Measurements from ENCODE around the gene CCL1.

CCL1 gene, protein sequence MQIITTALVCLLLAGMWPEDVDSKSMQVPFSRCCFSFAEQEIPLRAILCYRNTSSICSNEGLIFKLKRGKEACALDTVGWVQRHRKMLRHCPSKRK

DNA sequence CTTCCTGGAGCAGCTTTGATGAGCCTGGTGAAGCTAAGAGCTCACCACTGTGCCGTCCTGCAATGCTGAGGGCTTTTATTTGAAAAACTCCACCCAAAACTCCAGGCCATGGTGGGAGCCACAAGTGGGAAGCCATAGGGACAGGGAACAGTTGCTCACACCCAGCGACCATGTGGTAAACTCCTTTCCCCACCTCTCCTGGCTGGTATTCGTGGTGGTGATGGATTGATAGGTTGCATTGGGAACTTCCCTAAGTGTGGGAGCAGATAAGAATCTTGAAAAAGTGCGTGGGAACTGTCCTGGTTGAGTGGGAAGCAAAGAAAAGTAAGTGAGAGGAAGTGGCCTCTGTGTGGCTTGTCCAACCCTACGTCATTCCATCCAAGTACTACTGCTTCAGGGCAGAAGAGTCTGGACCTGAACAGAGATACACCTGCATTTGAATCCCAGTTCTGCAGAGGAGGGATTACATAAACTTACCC, at the start of gene CCL1:
TSS of gene CCL1 (minus strand) at position 51 of the 479 bp plus-strand sequence. CDS start 72 bp downstream, outside the sequence.
- no peaks in the 10 kb centered on the region for H3K36me3 ChIP-seq (ENCODE audit: control insufficient read depth, insufficient read depth, low read length)
- H3K9ac ChIP-seq (ENCODE audit: low read depth, low read length) = no peak within 1 kb of the TSS
- H3K9me3 ChIP-seq (ENCODE audit: control insufficient read depth, insufficient read depth, low read length) = no peaks in the 10 kb centered on the region
- no peak within 1 kb of the TSS for H3K4me3 ChIP-seq (ENCODE audit: low read depth, low read length)
- no peaks in the 10 kb centered on the region for H3K4me1 ChIP-seq (ENCODE audit: control insufficient read depth, insufficient read depth, low read length)
- H3K27me3 ChIP-seq (ENCODE audit: control insufficient read depth, insufficient read depth, low read length) = peaks cover 2% of the 10 kb centered on the region

DNA sequence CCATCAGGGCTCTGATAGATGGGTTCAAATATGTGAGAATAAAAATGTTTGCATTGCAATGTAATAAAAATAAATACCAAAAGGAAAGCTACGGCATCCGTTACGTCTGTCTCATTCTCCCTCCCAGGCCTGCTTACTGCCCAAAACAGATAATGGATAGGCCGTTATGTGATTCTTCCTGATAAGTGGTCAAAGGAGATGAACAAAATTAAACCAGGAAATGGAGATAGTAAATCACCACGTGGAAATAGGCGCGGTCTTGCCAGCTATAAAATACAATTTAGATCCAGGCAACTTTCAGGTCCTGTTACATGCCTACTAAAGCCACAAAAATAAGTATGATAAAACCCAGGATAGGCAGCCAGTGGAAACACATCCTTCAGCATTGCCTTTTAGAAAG, 49.5 kb upstream of the CCL1 start:
- no peak overlapping the region for H3K4me3 ChIP-seq (ENCODE audit: low read depth, low read length)
- H3K36me3 ChIP-seq (ENCODE audit: control insufficient read depth, insufficient read depth, low read length) = no peaks in the 10 kb centered on the region
- no peak overlapping the region for H3K9ac ChIP-seq (ENCODE audit: low read depth, low read length)
- H3K9me3 ChIP-seq (ENCODE audit: control insufficient read depth, insufficient read depth, low read length) = no peaks in the 10 kb centered on the region
- H3K27me3 ChIP-seq (ENCODE audit: control insufficient read depth, insufficient read depth, low read length) = peaks cover 54% of the 10 kb centered on the region
- peaks cover 27% of the 10 kb centered on the region for H3K4me1 ChIP-seq (ENCODE audit: control insufficient read depth, insufficient read depth, low read length)

DNA sequence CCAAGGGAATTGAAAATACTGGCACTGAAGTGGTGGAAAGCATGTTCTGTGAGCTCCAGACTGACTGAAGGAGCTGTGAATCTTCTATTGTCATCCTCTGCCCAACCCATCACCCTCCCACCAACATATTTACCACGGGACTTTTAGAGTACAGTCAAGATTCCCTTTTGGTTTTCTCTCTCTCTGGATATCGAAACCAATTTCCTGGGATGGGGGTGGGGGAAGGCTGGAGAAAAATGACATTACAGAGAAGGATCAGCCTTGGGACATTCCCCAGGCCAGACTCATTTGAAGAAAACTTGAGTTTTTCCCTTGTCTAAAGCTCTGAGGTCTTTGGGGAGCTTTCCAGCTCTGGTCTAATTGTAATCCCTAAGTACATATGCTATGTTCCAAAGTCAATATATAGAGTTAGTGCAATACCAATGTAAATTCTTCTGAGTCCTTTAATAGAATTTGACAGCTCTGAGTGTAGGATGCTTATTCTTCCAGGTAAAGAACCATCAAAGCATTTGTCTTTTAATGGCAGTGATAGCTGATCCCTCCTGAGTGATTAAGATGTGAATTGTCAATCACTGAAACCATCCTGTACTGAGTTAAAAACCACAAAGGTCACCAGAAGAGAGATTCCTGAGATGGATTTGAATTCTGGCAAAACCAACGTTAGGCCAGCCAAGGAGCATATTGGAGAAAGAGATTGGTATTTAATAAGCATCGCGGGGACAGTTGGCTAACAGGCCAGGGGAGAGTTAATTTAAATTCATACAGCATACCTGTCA, 48.8 kb upstream of the CCL1 start:
- no peak overlapping the region for H3K9ac ChIP-seq (ENCODE audit: low read depth, low read length)
- peaks cover 55% of the 10 kb centered on the region for H3K27me3 ChIP-seq (ENCODE audit: control insufficient read depth, insufficient read depth, low read length)
- H3K9me3 ChIP-seq (ENCODE audit: control insufficient read depth, insufficient read depth, low read length) = no peaks in the 10 kb centered on the region
- H3K36me3 ChIP-seq (ENCODE audit: control insufficient read depth, insufficient read depth, low read length) = no peaks in the 10 kb centered on the region
- H3K4me3 ChIP-seq (ENCODE audit: low read depth, low read length) = no peak overlapping the region
- peaks cover 27% of the 10 kb centered on the region for H3K4me1 ChIP-seq (ENCODE audit: control insufficient read depth, insufficient read depth, low read length)

DNA sequence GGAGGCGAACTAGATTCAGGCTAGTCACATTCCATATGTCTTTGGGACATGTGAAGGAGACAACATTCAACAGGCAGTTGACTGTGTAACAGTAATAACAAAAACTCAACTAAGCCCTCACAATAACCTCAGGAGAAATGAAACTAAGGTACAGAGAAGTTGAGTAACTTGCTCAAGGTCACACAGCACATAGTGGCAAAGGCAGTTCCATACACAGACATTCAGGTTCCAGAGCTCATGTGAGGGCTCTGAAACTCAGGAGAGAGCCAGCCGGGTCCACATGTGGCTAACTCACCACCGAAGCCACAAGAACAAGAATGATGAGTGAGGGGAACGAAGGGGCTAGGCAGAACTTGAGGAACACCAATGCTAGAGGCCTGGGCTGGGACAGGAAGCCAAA, 46.3 kb upstream of the CCL1 start:
- H3K4me3 ChIP-seq (ENCODE audit: low read depth, low read length) = no peak overlapping the region
- no peaks in the 10 kb centered on the region for H3K9me3 ChIP-seq (ENCODE audit: control insufficient read depth, insufficient read depth, low read length)
- no peak overlapping the region for H3K9ac ChIP-seq (ENCODE audit: low read depth, low read length)
- peaks cover 20% of the 10 kb centered on the region for H3K4me1 ChIP-seq (ENCODE audit: control insufficient read depth, insufficient read depth, low read length)
- H3K36me3 ChIP-seq (ENCODE audit: control insufficient read depth, insufficient read depth, low read length) = no peaks in the 10 kb centered on the region
- peaks cover 50% of the 10 kb centered on the region for H3K27me3 ChIP-seq (ENCODE audit: control insufficient read depth, insufficient read depth, low read length)

DNA sequence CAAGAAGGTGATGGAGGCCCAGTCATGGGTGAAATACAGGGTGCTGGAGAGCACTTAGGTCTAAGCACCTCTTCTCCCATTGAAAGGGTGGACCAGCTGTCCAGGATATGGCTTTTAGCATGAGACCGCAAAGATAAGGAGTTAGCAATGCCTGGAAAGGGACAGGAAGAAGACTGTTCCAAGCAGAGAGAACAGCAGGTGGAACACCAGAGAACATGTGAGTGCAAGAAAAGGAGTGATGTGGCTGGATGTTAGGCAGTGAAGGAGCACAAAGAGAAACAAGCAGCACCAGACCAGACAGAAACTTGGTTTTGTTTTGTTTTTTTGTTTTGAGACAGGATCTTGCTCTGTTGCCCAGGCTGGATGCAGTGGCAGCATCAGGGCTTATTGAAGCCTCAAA, 45.4 kb upstream of the CCL1 start:
- Histone ChIP-seq H3K27me3 (ENCODE audit: control insufficient read depth, insufficient read depth, low read length) (peaks cover 46% of the 10 kb centered on the region), H3K36me3 (ENCODE audit: control insufficient read depth, insufficient read depth, low read length) (no peaks in the 10 kb centered on the region), H3K4me3 (ENCODE audit: low read depth, low read length) (no peak overlapping the region), H3K9ac (ENCODE audit: low read depth, low read length) (no peak overlapping the region), H3K9me3 (ENCODE audit: control insufficient read depth, insufficient read depth, low read length) (no peaks in the 10 kb centered on the region), H3K4me1 (ENCODE audit: control insufficient read depth, insufficient read depth, low read length) (peaks cover 20% of the 10 kb centered on the region)

DNA sequence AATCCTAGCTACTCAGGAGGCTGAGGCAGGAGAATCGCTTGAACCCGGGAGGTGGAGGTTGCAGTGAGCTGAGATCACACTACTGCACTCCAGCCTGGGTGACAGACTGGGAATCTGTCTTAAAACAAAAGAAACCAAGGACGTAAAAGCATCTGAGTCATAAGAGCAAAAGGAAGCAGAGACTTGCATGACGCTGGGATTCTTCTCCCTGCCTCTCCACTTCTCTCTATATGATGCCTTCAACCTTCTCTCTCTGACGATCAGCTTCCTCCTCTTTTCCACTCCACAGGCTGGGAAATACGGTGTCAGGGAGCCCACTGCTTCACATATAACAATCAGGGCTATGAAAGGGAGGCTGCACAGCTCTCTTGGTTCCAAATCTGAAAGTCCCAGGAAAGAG, 43.2 kb upstream of the CCL1 start:
- Histone ChIP-seq H3K27me3 (ENCODE audit: control insufficient read depth, insufficient read depth, low read length) (peaks cover 34% of the 10 kb centered on the region), H3K9ac (ENCODE audit: low read depth, low read length) (no peak overlapping the region), H3K9me3 (ENCODE audit: control insufficient read depth, insufficient read depth, low read length) (no peaks in the 10 kb centered on the region), H3K4me3 (ENCODE audit: low read depth, low read length) (no peak overlapping the region), H3K4me1 (ENCODE audit: control insufficient read depth, insufficient read depth, low read length) (peaks cover 16% of the 10 kb centered on the region), H3K36me3 (ENCODE audit: control insufficient read depth, insufficient read depth, low read length) (no peaks in the 10 kb centered on the region)

DNA sequence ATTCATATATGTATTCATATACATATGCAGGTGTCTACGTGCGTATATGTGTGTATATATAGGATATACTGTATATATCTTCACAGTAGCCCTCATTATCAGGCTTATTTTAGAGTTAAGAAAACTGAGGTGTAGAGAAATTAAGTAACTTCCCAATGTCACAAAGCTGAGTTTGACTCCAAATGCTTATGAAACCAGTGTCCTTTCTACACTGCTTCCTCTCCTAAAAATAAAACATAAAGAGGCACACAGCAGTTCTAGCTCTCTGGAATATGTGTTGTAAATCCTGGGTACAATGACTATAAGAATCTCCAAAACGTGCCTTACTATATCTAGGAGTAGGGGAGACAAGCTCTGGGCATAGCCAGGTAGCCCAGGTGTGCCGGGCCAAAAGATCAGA, 40.0 kb upstream of the CCL1 start:
- Histone ChIP-seq H3K9me3 (ENCODE audit: control insufficient read depth, insufficient read depth, low read length) (no peaks in the 10 kb centered on the region), H3K4me1 (ENCODE audit: control insufficient read depth, insufficient read depth, low read length) (no peaks in the 10 kb centered on the region), H3K27me3 (ENCODE audit: control insufficient read depth, insufficient read depth, low read length) (peaks cover 8% of the 10 kb centered on the region), H3K36me3 (ENCODE audit: control insufficient read depth, insufficient read depth, low read length) (no peaks in the 10 kb centered on the region), H3K4me3 (ENCODE audit: low read depth, low read length) (no peak overlapping the region), H3K9ac (ENCODE audit: low read depth, low read length) (no peak overlapping the region)

DNA sequence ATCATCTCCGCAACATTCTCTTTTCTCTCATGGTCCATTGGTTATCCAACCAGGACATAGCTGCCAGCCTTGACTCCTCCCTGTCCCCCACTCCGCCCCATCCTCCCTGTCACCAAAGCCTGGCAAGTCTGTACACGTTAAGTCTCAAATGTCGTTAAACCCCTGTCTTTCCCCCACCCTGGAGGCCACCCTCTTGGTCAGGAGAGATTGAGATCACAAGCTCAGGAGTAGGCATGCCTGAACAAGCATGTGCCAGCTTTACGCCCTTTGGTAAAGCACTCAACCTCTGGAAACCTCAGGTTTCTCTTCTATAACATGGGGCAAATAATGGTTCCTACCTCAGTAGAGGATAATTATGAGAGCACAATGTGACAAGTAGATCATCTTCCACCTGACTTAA, 38.1 kb upstream of the CCL1 start:
- Histone ChIP-seq H3K4me3 (ENCODE audit: low read depth, low read length) (no peak overlapping the region), H3K9ac (ENCODE audit: low read depth, low read length) (no peak overlapping the region), H3K4me1 (ENCODE audit: control insufficient read depth, insufficient read depth, low read length) (no peaks in the 10 kb centered on the region), H3K36me3 (ENCODE audit: control insufficient read depth, insufficient read depth, low read length) (no peaks in the 10 kb centered on the region), H3K27me3 (ENCODE audit: control insufficient read depth, insufficient read depth, low read length) (no peaks in the 10 kb centered on the region), H3K9me3 (ENCODE audit: control insufficient read depth, insufficient read depth, low read length) (no peaks in the 10 kb centered on the region)

DNA sequence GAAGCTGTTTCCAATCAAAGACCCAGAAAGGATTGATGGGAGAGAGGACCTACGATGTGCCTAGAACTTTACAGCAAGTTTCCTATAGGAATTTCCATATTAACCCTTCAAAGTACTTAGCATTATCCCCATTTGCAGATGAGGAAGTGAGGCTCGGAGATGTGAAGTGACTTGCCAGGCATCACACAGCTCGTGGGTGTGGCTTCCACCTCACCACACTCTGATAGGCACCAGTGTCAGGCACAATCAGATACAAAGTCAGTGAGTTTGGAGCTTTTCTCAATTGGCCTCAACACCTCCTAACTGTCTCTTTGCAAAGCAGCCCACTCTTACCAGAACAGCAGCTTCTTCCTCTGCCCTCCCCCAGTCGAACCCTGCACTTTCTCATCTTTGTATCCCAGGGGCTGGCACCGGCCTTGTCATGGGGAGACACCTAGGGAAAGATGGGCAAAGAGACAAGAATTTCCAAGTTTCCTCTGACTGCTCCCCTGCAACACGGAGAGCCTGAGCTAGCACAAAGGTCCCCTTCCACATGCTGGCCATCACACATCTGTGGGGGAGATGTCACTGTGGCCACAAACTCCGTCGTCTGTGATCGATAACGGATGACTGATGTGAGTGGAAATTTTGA, 37.4 kb upstream of the CCL1 start:
- Histone ChIP-seq H3K36me3 (ENCODE audit: control insufficient read depth, insufficient read depth, low read length) (no peaks in the 10 kb centered on the region), H3K4me1 (ENCODE audit: control insufficient read depth, insufficient read depth, low read length) (no peaks in the 10 kb centered on the region), H3K27me3 (ENCODE audit: control insufficient read depth, insufficient read depth, low read length) (no peaks in the 10 kb centered on the region), H3K4me3 (ENCODE audit: low read depth, low read length) (no peak overlapping the region), H3K9ac (ENCODE audit: low read depth, low read length) (no peak overlapping the region), H3K9me3 (ENCODE audit: control insufficient read depth, insufficient read depth, low read length) (no peaks in the 10 kb centered on the region)

DNA sequence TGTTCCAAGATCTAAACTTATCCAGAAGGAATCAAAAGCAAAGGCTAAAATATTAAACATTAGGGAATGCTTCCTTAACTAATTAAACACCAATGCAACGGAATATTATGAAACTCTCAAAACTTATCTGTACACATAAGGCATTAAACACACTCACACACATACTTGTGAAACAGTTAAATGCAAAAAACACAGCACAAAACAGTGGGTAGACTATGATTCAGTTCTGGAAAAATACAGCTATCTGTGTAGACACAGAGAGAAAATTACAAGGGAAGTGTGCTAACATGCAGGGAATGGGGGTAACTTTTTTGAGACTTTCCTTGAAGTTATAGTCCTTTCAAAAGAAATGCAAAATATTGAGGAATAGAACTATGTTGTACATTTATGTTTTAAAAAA, 36.7 kb upstream of the CCL1 start:
- Histone ChIP-seq H3K4me1 (ENCODE audit: control insufficient read depth, insufficient read depth, low read length) (no peaks in the 10 kb centered on the region), H3K36me3 (ENCODE audit: control insufficient read depth, insufficient read depth, low read length) (no peaks in the 10 kb centered on the region), H3K9me3 (ENCODE audit: control insufficient read depth, insufficient read depth, low read length) (no peaks in the 10 kb centered on the region), H3K9ac (ENCODE audit: low read depth, low read length) (no peak overlapping the region), H3K4me3 (ENCODE audit: low read depth, low read length) (no peak overlapping the region), H3K27me3 (ENCODE audit: control insufficient read depth, insufficient read depth, low read length) (no peaks in the 10 kb centered on the region)

DNA sequence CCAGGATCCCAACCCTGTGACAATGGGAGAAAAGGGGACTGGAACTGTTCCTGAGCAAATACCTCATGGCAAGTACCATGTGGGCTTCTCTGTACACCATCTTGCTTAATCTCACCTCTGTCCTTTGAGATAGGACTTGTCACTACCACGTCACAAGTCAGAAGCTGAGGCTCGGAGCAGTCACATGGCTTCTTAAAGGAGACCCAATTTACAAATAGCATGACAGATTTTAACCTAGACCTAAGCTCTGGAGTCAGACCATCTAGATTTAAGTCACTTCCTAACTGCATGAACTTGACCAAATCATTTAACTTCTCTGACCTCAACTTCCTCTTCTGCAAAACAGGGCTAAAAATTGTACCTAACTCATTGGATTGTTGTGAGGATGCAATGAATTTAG, 36.0 kb upstream of the CCL1 start:
- no peak overlapping the region for H3K9ac ChIP-seq (ENCODE audit: low read depth, low read length)

DNA sequence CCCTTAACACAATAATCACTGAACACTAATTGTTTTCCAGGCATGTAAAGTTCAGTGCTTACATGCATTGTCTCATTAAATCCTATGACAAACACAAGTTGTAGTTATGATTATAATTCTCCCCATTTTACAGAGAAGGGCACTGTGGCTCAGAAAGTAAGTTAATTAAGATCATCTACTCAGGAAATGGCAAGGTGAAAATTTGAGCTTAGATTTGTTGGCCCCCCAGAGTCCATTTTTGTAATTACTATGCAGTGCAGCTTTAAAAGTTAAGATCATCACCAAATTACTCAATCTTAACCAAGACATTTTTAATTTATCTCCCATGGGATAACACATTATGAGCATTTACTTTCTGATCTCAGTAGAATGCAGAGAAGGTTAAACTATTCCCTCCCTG, 34.2 kb upstream of the CCL1 start:
- H3K27me3 ChIP-seq (ENCODE audit: control insufficient read depth, insufficient read depth, low read length) = no peaks in the 10 kb centered on the region
- H3K4me3 ChIP-seq (ENCODE audit: low read depth, low read length) = no peak overlapping the region
- H3K36me3 ChIP-seq (ENCODE audit: control insufficient read depth, insufficient read depth, low read length) = no peaks in the 10 kb centered on the region
- H3K4me1 ChIP-seq (ENCODE audit: control insufficient read depth, insufficient read depth, low read length) = no peaks in the 10 kb centered on the region
- H3K9me3 ChIP-seq (ENCODE audit: control insufficient read depth, insufficient read depth, low read length) = no peaks in the 10 kb centered on the region
- H3K9ac ChIP-seq (ENCODE audit: low read depth, low read length) = no peak overlapping the region

More for the DNA sequence above, 36.0 kb upstream of the CCL1 start:
- H3K4me1 ChIP-seq (ENCODE audit: control insufficient read depth, insufficient read depth, low read length) = no peaks in the 10 kb centered on the region
- no peak overlapping the region for H3K4me3 ChIP-seq (ENCODE audit: low read depth, low read length)
- no peaks in the 10 kb centered on the region for H3K27me3 ChIP-seq (ENCODE audit: control insufficient read depth, insufficient read depth, low read length)
- no peaks in the 10 kb centered on the region for H3K36me3 ChIP-seq (ENCODE audit: control insufficient read depth, insufficient read depth, low read length)
- H3K9me3 ChIP-seq (ENCODE audit: control insufficient read depth, insufficient read depth, low read length) = no peaks in the 10 kb centered on the region
